Mammary epithelial cell (primary cell): ENCODE results near the gene KRTAP21-1.

Source experiments
- CTCF ChIP-seq, 2 donors: IDR thresholded peaks in 1 of 2; conservative IDR thresholded peaks in 1 of 2; 2 replicates each; pipeline ENCODE4 v1.5.1; 2011 to 2012; ENCODE audit warnings: inconsistent platforms in 2 of 2, low read length in 2 of 2, mild to moderate bottlenecking in 2 of 2, control low read depth in 1 of 2, low read depth in 1 of 2; ENCODE audit not compliant: insufficient read depth in 1 of 2; ENCODE audit errors: extremely low read depth in 1 of 2
- EZH2 ChIP-seq: IDR thresholded peaks from 2 replicates; pipeline ENCODE4 v1.6.1; 2012; ENCODE audit warnings: low read length, inconsistent platforms, borderline replicate concordance

DNA sequence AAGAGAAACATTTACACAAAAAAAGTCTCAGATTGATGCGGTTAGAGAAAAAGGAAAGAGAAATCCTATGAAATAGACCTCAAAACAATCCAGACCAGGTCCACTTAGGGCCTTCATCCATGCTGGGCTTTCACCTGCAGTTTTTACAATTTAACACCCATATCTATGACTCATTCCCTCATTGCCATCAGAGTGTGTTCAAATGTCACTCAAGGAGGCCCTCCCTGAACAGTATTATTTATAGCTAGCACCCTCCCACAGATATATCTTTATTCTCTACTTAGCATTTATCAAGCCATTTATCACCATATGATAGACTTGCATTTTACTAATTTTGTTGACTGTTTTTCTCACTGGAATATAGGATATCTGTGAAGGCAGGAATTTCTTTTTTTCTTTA, 35.8 kb downstream of the KRTAP21-1 start:
- TF ChIP-seq CTCF (conservative IDR thresholded peaks at IDR 0.05 in 1 of 2, IDR thresholded peaks at IDR 0.05 in 1 of 2; ENCODE audit: extremely low read depth in 1 of 2, insufficient read depth in 1 of 2, low read depth in 1 of 2, low read length in 2 of 2) (no peak), EZH2 (no peak)
